SKM-1 (cell line): ENCODE measurements around the gene CCT6B.
"Not testable (repeated sequence)": the region's sequence is repeated elsewhere in the genome, so short reads cannot be mapped to it uniquely, and the experiment has no call there.

Source experiments
- DNase-seq: peaks from one replicate; lab custom pipeline; 2025; ENCODE audit not compliant: unreplicated experiment; lab: John Stamatoyannopoulos, UW

The CCT6B gene

DNA sequence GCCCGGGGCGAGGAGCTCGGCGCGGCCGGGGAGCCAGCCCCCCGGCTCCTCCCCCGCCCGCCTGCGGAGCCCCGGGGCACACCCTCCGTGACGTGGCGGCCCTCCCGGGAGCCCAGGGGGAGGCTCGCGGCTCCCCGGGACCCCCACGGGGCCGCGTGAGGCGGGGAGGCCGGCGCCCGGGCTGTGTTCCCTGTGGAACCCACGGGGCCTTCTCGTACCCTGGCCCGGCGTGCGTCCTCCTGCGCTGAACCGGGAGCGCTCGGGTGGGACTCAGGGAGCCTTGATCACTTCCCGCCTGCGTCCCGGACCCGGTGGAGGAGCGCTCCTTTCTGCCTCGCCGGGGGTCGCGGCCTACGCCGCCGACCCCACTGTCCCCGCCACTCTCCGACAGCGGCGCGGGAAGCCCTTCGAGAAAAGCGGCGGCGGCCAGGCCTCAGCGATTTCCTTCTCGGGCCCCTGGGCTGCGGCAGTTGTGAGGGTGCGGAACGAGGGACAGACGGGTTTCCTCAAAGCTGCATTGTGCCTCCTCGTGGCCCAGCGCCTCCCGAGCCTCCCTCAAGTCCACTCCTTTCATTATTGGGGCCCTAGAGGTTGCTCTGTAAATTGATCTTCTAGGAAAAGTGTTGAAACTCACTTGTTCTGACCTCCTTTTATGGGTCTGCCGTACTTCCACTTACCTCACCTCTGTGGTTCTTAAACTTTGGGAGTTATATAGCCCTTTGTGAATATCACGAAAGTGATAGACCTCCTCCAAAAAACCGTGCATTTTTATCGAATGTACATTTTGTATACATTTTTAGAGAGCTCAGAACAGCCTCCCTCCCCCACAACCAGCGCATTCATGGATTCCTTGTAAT lies 19.6 kb upstream of the CCT6B start:
- peak; percentile 82 for DNase-seq

DNA sequence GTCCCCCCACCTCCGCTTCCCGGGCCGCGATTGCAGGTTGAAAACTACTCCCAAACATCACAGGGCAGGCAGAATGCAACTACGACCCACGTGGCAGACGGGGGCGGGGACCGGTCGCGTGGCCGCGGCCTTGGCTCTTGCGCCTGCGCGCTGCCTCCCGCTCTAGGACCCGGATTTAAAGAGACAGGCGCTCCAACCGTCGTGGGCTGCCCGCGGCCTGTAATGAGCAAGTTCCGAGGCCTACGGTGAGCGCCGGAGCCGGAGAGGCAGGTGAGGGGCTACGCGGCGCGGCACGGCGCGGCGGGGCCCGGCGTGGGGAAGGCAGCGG lies 19.1 kb upstream of the CCT6B start, which contains the start of gene LIG3:
TSS of gene LIG3 (plus strand) at position 160 of the 328 bp plus-strand sequence. CDS start 2,494 bp downstream, outside the sequence.
- peak; percentile 78 for DNase-seq

DNA sequence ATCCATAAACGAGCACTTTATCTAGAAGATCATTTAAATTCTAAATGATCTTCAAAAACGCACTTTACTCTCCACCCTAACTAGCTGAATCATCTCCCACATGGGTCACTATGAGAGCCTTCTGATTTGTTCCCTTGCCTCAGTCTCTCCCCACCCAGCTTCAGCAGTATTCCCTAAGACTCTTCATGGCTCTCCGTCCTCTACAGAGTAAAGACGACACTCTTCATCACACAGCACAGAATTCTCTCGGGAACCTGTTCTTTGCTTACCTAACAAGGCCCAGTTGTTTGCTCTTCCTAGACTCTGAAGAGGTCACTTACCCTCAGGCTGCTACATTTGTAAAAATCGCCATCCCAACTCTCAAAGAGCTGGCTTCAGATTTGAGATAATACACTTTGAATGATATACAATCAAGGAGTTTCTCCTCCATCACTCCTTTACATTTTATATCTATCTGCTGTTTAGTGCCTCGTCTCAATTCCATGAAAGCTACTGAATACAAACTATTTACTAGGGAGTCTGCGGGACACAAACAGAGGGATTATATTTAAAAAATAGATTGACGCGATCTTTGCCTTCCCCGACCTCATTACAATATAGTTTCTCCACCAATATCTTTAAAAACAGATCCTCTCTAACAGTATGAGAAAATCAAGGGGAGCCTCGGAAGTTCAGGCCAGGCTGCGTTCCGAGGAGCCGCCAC lies 18.5 kb upstream of the CCT6B start:
- DNase-seq, result no peak

DNA sequence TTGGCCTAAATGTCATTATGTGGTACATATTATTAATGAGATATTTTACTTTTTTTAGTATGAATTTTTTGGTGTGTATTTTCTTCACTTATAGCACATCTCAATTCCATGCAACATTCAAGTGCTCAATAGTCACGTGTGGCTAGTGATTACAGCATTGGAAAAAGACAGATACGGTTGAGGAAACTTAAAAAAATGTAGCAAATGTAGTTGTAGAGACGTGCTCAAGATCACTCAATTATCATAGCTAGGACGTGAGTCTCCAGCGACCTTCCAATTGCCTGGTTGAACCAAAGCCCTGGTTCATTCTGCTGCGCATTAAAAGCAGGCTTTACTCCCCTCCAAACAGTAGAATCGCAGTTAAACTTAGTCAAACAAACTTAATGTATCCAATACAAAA lies 17.9 kb upstream of the CCT6B start:
- DNase-seq, result no peak

DNA sequence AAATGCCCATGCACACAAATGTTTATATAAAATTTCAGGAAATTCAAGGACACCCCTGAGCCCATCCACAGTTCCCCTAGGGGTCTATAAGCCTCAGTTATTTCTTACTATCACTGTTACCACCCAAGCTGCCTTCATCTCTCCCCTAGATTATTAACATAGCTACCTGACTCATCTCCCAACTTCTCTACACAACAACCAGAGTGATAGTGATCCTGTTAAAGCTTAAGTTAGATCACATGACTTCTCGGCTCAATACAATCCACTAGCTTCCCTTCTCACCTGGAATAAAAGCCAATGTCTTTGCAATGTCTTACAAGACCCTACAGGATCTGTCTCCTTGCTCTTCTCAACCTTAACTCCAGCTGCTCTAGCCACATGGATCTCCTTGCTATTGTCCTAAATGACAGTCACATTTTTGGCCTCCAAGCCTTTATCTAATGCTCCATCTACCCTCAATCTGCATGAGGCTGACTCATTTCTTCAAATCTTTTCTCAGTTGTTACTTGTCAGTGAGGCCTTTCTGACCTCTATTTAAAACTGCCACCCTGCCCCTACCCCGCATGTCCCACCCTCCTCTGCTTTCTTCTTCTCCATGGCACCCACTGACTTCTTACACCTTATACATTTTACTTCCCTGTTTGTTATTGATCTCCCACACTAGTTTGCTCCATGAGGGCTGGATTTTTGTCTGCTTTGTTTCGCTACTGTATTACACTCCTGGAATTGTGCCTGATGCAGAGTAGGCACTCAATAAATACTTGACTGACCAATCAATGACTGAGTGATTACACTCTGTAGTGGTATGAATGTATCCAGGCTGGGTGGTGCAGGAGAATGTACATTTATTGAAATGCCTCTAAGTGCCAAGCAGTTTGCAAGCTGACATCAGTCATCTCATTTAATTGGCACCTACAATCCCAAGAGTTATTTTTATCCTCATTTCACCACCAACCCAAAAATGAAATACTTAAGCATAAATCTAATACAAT lies 13.8 kb upstream of the CCT6B start:
- no peak for DNase-seq

DNA sequence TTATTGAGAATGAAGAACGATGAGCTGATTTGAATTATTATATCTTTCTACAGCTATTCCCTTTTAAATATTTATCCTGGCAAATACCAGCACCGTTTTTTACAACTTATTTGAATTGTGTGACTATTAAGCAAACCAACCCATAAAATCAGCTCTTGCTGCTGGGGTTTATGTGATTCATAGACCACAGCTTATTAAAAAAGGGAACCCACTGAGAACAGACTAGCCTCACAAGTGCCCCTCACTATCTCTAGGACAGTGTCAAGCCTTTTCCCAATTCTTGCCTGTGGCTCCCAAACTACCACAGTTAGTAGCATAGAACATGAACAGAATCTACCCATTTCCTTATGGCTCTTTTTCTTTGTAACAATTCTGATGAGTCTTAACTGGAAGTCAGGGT lies 12.9 kb upstream of the CCT6B start:
- DNase-seq, result no peak

DNA sequence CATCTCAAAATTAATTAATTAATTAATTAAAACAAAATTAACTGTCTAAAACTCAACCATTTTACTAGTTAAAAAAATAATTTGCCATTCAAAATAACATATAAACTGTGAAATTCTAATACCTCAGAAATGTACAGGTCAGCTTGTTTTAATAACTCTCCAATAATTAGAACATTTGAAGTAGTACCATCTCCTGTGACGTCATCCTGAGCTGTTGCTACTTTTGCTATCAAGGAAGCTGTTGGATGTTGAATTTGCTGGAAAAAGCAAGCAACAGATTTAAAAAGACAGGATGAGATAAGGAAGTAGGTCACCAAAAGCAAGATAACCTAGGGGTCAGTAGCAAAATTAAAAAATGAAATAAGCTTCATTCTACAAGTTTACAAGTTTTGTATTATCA lies 2.8 kb downstream of the CCT6B start:
- DNase-seq, result no peak

DNA sequence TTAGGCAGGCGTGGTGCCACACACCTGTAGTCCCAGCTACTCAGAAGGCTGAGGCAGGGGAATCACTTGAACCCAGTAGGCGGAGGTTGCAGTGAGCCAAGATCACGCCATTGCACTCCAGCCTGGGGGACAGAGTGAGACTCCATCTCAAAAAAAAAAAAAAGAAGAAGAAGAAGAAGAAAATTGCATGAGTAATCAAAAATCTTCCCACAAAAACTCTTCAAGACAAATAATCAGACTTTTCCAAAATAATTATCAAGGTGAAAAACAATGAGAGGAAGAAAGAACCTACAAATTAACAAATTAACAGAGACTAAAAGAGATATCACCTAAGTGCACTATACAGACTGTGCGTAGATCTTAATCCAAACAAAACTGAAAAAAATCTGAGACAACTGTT lies 10.5 kb downstream of the CCT6B start:
- not testable (repeated sequence) for DNase-seq

DNA sequence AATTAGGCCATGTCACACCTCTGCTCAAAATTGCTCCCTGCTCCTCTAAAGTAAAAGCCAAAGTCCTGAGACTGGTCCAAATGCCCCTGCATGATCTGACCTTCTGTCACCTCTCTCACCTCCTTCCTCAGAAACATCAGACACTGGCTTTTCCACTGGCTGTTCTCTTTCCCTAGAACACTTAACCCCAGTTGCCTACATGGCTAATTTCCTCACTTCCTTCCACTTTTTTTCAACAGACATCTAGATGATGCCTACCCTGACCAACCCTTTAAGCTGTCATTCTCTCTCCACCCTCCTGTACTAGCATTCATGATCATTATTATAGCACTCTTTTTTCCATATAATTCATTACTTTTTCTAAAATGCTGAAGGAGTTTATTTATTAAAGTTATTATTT lies 31.0 kb downstream of the CCT6B start:
- DNase-seq, result peak; percentile 78

DNA sequence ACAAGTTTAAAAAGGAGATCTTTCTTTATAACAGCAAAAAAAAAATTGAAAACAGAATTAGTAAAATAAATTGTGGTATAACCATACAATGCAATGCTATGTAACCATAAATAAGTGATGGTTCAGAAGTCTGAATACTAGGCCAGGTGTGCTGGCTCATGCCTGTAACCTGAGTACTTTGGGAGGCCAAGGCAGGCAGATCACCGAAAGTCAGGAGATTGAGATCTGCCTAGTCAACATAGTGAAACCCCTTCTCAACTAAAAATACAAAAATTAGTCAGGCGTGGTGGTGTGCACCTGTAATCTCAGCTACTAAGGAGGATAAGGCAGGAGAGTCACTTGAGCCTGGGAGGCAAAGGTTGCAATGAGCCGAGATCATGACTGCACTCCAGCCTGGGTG lies 34.6 kb downstream of the CCT6B start:
- no peak for DNase-seq

DNA sequence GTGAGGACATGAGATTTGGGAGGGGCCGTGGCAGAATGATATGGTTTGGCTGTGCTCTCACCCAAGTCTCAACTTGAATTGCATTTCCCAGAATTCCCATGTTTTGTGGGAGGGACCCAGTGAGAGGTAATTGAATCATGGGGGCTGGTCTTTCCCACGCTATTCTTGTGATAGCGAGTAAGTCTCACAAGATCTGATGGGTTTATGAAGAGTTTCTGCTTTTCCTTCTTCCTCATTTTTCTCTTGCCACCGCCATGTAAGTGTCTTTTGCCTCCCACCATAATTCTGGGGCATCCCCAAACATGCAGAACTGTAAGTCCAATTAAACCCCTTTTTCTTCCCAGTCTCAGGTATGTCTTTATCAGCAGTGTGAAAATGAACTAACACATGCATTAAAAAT lies 40.6 kb downstream of the CCT6B start:
- no peak for DNase-seq

DNA sequence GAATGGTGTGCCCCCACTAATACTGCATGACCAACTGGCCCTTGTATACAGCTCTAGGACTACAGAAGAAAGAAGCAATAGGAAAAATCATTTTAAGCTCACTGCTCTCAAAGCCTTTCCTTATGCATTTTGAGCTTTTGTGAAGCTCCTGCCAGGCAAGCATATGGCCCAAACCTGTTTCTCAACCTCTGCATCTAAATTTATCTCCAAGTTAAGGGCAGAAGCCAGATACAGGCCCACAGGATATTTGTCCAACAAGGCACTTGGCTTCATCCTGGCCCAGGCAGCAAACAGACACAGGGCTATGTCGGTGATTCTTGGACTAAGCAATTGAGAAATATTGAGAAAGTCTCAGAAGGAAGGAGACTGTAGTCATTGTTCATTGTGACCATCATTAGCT lies 43.9 kb downstream of the CCT6B start:
- no peak for DNase-seq

DNA sequence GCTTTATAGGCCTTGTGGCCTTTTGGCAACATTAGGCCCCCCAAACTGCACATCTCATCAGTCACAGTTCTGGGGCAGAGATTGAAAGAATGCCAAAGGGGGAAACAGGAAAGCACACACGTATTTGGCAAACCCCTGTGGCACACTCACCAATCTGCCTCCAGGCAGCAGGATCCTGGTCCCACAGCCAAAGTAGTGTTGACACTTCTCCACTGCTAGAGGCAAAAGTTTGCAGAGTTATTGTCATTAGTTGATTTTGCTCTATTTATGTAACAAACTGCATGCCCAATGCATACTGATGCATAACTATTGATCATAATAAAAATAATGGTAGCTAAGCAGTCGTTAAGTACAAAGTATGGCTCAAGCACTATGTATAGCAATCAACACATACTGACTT lies 45.1 kb downstream of the CCT6B start:
- no peak for DNase-seq

DNA sequence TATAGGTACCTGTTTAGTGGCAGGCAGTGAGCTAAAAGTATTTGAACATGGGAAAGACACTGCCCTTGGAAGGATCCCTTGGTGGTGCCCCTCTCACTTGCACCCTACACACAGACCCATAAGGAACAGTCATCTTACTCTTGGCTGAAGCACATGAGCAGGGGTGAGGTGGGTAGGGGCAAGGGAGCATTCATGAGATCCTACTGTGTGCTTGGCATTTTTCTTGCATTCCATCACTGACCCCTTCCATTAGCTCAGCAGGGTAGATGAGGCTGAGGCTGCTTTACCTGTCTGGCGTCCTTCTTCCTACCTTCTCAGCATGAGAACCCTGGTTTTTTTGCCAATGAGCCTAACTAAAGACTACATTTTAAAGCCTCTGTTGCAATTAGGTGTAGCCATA lies 48.3 kb downstream of the CCT6B start:
- DNase-seq, result no peak

DNA sequence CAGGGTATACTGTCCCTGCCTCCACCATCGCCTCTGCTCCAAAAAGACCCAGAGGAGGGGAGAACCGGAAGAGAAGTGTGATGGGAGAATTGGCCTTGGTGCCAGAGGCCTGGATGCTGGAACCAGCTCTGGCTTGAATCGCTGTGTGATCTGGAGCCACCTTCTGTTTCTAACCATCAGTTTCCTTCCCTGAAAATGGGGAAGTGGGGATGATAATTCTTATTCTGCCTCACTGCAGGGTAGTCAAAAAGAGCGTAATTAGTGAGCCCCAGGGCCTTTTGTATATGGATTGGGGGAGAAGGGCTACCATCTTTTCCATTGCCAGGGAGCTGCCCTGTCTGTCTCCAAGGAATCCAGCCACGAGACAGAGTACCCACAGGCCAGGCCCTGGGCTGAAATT lies 52.2 kb downstream of the CCT6B start:
- no peak for DNase-seq

DNA sequence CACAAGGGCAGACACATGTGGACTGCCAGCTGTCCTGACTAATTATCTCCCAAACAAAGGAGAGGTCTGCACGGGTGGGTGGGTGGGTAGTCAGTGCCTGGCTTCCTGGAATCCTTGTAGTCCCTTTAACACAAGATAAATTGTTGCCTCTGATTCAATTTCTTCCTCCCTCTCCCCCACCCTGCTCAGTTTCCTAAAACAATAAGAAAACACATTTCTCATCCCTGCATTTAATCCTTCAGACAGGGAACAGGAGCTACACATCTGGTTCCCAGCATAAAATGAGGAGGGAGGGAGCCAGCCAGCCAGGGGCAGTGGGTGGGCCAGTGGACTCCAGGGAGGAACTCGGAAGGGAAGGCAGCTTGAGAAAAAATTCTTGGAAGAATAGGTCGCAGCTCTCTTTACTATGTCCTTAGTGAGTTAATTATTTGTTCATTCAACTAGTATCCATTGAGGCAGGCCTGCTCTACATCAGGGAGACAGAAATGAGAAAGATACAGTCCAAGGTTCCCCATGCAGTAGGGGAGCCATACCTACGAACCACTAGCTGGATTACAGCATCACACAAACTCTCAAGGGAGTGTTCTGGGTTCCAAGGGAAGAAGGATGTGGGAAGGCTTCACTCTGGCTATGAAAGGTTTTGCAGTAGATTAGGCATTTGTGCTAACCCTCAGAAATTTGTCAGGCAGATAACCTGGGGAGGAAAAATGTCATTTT lies 58.3 kb downstream of the CCT6B start:
- DNase-seq, result no peak

DNA sequence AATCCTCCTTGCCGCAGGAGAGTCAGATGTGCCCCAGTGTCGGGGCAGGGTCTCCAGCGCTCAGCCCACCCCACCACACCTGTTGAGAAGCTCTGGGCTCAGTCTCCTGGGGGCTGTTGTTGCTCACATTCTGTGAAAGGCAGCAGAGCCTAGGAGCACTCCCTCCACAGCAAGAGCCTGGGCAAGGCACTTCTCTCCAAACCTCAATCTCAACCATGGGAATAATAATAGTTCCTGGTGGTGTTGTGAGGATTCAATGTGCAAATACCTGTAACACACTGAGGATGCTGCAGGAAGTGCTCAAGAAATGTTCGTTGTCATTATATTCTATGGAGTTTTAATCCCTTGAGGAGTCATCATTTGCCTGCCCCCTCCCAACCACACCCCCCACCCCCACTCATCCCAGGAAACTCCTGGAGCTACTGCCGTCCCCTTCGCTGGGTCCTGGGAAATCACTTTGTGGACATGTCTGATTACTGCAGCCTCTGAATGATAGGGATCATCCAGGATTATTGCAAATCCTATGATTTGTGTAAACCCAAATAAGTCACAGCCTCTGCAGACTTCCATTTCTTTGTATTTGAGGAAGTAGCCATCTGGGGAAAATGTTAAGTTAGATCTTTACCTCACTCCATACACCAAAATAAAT lies 61.5 kb downstream of the CCT6B start:
- no peak for DNase-seq

DNA sequence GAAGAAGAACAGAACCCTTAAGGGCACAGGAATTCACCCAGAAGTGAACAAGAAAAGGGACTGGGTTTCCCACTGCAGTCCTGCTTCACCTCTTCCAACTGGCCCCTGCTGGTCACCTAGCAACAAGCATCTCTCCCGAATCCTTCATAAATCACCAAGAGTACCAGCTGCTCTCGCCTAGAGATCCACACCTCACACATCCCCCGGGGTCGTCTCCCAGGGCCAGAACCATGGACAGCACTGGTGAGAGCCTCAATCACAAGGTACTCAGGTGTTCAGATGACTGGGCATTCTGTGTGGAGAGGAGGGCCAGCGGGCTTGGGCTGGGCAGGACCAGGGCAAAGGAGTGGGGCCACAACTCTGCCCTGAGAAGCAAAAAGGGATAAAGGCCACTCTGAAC lies 65.9 kb downstream of the CCT6B start:
- no peak for DNase-seq

DNA sequence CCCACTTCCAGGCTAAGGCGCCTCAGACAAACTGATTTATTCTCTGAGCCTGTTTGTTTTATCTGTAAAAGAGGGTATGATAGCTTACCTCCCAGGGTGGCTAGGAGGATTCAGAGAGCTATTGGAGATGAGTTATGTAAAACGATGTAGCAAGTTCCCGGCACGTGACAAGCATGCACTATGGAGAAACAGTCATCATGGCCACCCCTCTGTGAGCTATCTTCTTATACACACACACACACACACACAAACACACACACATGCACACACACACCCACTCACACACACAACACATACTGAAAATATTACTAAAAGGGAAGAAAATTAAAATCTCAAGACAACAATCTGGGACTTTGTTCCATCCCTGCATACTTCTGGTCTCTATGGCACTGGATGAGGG lies 66.3 kb downstream of the CCT6B start:
- DNase-seq, result no peak
